Measurements from ENCODE around the gene IFT122.

GRCh38 chr3:129424185-129424841, 15.7 kb upstream of the IFT122 start:
- TF ChIP-seq, protein P1, sequence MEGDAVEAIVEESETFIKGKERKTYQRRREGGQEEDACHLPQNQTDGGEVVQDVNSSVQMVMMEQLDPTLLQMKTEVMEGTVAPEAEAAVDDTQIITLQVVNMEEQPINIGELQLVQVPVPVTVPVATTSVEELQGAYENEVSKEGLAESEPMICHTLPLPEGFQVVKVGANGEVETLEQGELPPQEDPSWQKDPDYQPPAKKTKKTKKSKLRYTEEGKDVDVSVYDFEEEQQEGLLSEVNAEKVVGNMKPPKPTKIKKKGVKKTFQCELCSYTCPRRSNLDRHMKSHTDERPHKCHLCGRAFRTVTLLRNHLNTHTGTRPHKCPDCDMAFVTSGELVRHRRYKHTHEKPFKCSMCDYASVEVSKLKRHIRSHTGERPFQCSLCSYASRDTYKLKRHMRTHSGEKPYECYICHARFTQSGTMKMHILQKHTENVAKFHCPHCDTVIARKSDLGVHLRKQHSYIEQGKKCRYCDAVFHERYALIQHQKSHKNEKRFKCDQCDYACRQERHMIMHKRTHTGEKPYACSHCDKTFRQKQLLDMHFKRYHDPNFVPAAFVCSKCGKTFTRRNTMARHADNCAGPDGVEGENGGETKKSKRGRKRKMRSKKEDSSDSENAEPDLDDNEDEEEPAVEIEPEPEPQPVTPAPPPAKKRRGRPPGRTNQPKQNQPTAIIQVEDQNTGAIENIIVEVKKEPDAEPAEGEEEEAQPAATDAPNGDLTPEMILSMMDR (conservative IDR thresholded peaks at IDR 0.05; ENCODE audit: low read length) = no peak
- no peak for TF ChIP-seq EZH2phosphoT487 (IDR thresholded peaks at IDR 0.05; ENCODE audit: borderline replicate concordance, low read depth, low read length)
